Peyer's patch (tissue), 4 donors: ENCODE data around the gene ANKMY1. TPM values are rescaled to one million over a fixed set of nuclear protein-coding genes. Genes with fewer than 3 reads are reported as not detected.

Source experiments
- DNase-seq, 3 donors: peaks; one replicate each; pipeline ENCODE4 v3.0.0-alpha.2; 2017 to 2019
- H3K27ac ChIP-seq, 4 donors: fragments of 200-600 bp; sonication (generic); one replicate each; pipeline ENCODE4 v1.5.1; 2016 to 2019
- H3K27me3 ChIP-seq, 2 donors: fragments of 200-600 bp; sonication (generic); one replicate each; pipeline ENCODE4 v1.5.1; 2019
- H3K36me3 ChIP-seq, 3 donors: fragments of 200-600 bp; sonication (generic); one replicate each; pipeline ENCODE4 v1.5.1; 2016 to 2019
- H3K4me1 ChIP-seq, 4 donors: fragments of 200-600 bp; sonication (generic); one replicate each; pipeline ENCODE4 v1.5.1; 2016 to 2019
- H3K4me3 ChIP-seq, 4 donors: fragments of 200-600 bp; sonication (generic); 1 replicate in 3 of 4; 2 replicates in 1 of 4; pipeline ENCODE4 v1.5.1; 2016 to 2019; ENCODE audit warnings: mild to moderate bottlenecking in 1 of 4
- H3K9me3 ChIP-seq, 4 donors: fragments of 200-600 bp; sonication (generic); one replicate each; pipeline ENCODE4 v1.5.1; 2016 to 2019; ENCODE audit warnings: mild to moderate bottlenecking in 1 of 4
- CTCF ChIP-seq, 6 experiments: fragments of 450-650 bp in 4 of 6; fragments of 200-600 bp in 2 of 6; sonication (generic) in 1 of 6; IDR thresholded peaks; one replicate each; pipeline ENCODE4 v1.5.1; 2017 to 2019; ENCODE audit warnings: antibody characterized with exemption in 6 of 6, mild to moderate bottlenecking in 3 of 6, moderate library complexity in 1 of 6
- POLR2A ChIP-seq, 2 donors: fragments of 450-650 bp; IDR thresholded peaks; one replicate each; pipeline ENCODE4 v1.5.1; 2017; ENCODE audit warnings: antibody characterized with exemption in 2 of 2, mild to moderate bottlenecking in 2 of 2, moderate library complexity in 2 of 2
- total RNA-seq, 4 donors: library from RNA; depleted of rRNA; stranded (reverse); fragments of >200 nt; gene quantifications; one replicate each; pipeline ENCODE4 v1.1.0, GENCODE V29; 2016

ANKMY1 gene
- total RNA-seq, 4 donors from 2014 or later = 27.8 to 89.1 (median 40.1) TPM

GRCh38 chr2:240576436-240577205 lies 18.8 kb upstream of the ANKMY1 start:
- Histone ChIP-seq H3K4me1 (peaks cover 0 to 15% (median 2%) of the 10 kb centered on the region in 4 donors), H3K9me3 (no peaks in the 10 kb centered on the region), H3K27me3 (no peaks in the 10 kb centered on the region), H3K4me3 (no peak overlapping the region), H3K27ac (no peak overlapping the region), H3K36me3 (peaks cover 0 to 66% (median 0%) of the 10 kb centered on the region in 3 donors)
- TF ChIP-seq POLR2A (IDR thresholded peaks at IDR 0.05) (no peak), CTCF (IDR thresholded peaks at IDR 0.05) (no peak)
- DNase-seq = no peak

- no peak overlapping the region for H3K27ac ChIP-seq
- TF ChIP-seq CTCF (IDR thresholded peaks at IDR 0.05) = no peak
- no peak for TF ChIP-seq POLR2A (IDR thresholded peaks at IDR 0.05)
- H3K36me3 ChIP-seq = peaks cover 0 to 66% (median 0%) of the 10 kb centered on the region in 3 donors
- no peaks in the 10 kb centered on the region for H3K9me3 ChIP-seq
- no peak overlapping the region for H3K4me3 ChIP-seq
- H3K4me1 ChIP-seq = peaks cover 0 to 15% (median 3%) of the 10 kb centered on the region in 4 donors
- DNase-seq = no peak
- no peaks in the 10 kb centered on the region for H3K27me3 ChIP-seq
Measured at GRCh38 chr2:240576036-240576435, 18.2 kb upstream of the ANKMY1 start.

GRCh38 chr2:240575101-240575965 lies 17.5 kb upstream of the ANKMY1 start:
- no peak for DNase-seq

GRCh38 chr2:240574386-240575100 lies 16.8 kb upstream of the ANKMY1 start:
- Histone ChIP-seq H3K27me3 (no peaks in the 10 kb centered on the region), H3K4me1 (peaks cover 0 to 22% (median 13%) of the 10 kb centered on the region in 4 donors), H3K9me3 (no peaks in the 10 kb centered on the region), H3K36me3 (peaks cover 0 to 66% (median 0%) of the 10 kb centered on the region in 3 donors), H3K27ac (no peak overlapping the region), H3K4me3 (no peak overlapping the region)
- TF ChIP-seq POLR2A (IDR thresholded peaks at IDR 0.05) (no peak), CTCF (IDR thresholded peaks at IDR 0.05) (no peak)
- DNase-seq = peak in 1 of 3 donors; percentile 34

More at GRCh38 chr2:240575101-240575965, 17.5 kb upstream of the ANKMY1 start:
- H3K27me3 ChIP-seq = no peaks in the 10 kb centered on the region
- no peak overlapping the region for H3K4me3 ChIP-seq
- no peaks in the 10 kb centered on the region for H3K9me3 ChIP-seq
- no peak for TF ChIP-seq CTCF (IDR thresholded peaks at IDR 0.05)
- TF ChIP-seq POLR2A (IDR thresholded peaks at IDR 0.05) = no peak
- peaks cover 0 to 66% (median 0%) of the 10 kb centered on the region in 3 donors for H3K36me3 ChIP-seq
- H3K4me1 ChIP-seq = peaks cover 0 to 22% (median 7%) of the 10 kb centered on the region in 4 donors
- no peak overlapping the region for H3K27ac ChIP-seq
